ENCODE measurements around the gene GPS1. TPM values are rescaled to one million over a fixed set of nuclear protein-coding genes. Genes with fewer than 3 reads are reported as not detected.

Gene GPS1
- total and polyA plus RNA-seq, 4 donors, result 53.9 to 66.3 (median 58.8) TPM

DNA sequence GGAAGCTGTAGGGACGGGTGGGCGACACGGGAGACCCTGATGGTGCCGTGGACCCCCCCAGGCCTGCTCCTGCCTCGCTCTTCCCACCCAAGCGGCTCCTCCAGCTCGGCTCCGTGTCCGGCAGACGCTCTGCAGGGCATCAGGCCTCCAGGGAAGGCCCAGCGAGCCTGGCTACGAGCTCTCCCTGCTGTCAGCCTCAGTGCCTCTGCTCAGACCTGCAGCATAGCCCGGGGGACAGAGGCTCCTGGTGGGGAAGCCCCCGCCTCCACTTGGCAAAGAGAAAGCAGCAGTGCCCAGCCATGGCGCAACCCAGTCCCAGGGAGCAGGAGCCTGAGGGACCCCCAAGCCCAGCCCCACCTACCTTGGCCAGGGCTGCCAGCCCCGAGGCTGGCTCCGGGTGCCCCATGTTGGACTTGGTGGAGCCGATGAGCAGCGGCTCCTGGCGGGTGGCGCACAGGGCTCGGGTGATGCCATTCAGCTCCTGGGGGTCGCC, 40.4 kb downstream of the GPS1 start:
- no peak for DNase-seq (ENCODE audit: low spot score)
- H3K4me1 ChIP-seq (ENCODE audit: control insufficient read depth in 4 of 4, insufficient read depth in 4 of 4, low read length in 3 of 4), result peaks cover 8 to 65% (median 38%) of the 10 kb centered on the region in 4 donors
- TF ChIP-seq GABPA (IDR thresholded peaks at IDR 0.05 in 1 of 2, conservative IDR thresholded peaks at IDR 0.05 in 1 of 2) (no peak), FOXA1 (IDR thresholded peaks at IDR 0.05) (no peak), FOXA2 (IDR thresholded peaks at IDR 0.05) (no peak), HNF4G (IDR thresholded peaks at IDR 0.05) (no peak), NR2F2 (IDR thresholded peaks at IDR 0.05) (no peak), RXRA (IDR thresholded peaks at IDR 0.05) (no peak), RAD21 (IDR thresholded peaks at IDR 0.05) (no peak), EGR1 (IDR thresholded peaks at IDR 0.05; ENCODE audit: low read depth in 2 of 2) (no peak), YY1 (IDR thresholded peaks at IDR 0.05) (no peak), SP1 (IDR thresholded peaks at IDR 0.05) (no peak)
- TF ChIP-seq, protein P1, sequence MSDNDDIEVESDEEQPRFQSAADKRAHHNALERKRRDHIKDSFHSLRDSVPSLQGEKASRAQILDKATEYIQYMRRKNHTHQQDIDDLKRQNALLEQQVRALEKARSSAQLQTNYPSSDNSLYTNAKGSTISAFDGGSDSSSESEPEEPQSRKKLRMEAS (IDR thresholded peaks at IDR 0.05), result no peak
- TF ChIP-seq, protein P2, sequence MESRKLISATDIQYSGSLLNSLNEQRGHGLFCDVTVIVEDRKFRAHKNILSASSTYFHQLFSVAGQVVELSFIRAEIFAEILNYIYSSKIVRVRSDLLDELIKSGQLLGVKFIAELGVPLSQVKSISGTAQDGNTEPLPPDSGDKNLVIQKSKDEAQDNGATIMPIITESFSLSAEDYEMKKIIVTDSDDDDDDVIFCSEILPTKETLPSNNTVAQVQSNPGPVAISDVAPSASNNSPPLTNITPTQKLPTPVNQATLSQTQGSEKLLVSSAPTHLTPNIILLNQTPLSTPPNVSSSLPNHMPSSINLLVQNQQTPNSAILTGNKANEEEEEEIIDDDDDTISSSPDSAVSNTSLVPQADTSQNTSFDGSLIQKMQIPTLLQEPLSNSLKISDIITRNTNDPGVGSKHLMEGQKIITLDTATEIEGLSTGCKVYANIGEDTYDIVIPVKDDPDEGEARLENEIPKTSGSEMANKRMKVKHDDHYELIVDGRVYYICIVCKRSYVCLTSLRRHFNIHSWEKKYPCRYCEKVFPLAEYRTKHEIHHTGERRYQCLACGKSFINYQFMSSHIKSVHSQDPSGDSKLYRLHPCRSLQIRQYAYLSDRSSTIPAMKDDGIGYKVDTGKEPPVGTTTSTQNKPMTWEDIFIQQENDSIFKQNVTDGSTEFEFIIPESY (IDR thresholded peaks at IDR 0.05), result no peak
- TF ChIP-seq, protein P3, sequence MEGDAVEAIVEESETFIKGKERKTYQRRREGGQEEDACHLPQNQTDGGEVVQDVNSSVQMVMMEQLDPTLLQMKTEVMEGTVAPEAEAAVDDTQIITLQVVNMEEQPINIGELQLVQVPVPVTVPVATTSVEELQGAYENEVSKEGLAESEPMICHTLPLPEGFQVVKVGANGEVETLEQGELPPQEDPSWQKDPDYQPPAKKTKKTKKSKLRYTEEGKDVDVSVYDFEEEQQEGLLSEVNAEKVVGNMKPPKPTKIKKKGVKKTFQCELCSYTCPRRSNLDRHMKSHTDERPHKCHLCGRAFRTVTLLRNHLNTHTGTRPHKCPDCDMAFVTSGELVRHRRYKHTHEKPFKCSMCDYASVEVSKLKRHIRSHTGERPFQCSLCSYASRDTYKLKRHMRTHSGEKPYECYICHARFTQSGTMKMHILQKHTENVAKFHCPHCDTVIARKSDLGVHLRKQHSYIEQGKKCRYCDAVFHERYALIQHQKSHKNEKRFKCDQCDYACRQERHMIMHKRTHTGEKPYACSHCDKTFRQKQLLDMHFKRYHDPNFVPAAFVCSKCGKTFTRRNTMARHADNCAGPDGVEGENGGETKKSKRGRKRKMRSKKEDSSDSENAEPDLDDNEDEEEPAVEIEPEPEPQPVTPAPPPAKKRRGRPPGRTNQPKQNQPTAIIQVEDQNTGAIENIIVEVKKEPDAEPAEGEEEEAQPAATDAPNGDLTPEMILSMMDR (IDR thresholded peaks at IDR 0.05; ENCODE audit: low read depth, low read length, missing input control), result no peak
- H3K36me3 ChIP-seq (ENCODE audit: control insufficient read depth in 4 of 4, insufficient read depth in 3 of 4, low read depth in 1 of 4, low read length in 3 of 4), result peaks cover 27 to 57% (median 35%) of the 10 kb centered on the region in 4 donors
- H3K27me3 ChIP-seq (ENCODE audit: control insufficient read depth in 4 of 4, insufficient read depth in 4 of 4, low read length in 3 of 4), result no peaks in the 10 kb centered on the region
- 87% methylated on average over 23 of the region's 23 CpGs for WGBS
- no peak overlapping the region for H3K27ac ChIP-seq (ENCODE audit: low read depth in 1 of 2, low read length in 2 of 2)
- H3K9ac ChIP-seq (ENCODE audit: low read depth in 1 of 2, low read length in 2 of 2), result no peak overlapping the region
- no peaks in the 10 kb centered on the region for H3K9me3 ChIP-seq (ENCODE audit: control insufficient read depth in 4 of 4, low read length in 3 of 4)
- no peak overlapping the region for H3K4me3 ChIP-seq (ENCODE audit: low read depth in 1 of 3, low read length in 3 of 3)

DNA sequence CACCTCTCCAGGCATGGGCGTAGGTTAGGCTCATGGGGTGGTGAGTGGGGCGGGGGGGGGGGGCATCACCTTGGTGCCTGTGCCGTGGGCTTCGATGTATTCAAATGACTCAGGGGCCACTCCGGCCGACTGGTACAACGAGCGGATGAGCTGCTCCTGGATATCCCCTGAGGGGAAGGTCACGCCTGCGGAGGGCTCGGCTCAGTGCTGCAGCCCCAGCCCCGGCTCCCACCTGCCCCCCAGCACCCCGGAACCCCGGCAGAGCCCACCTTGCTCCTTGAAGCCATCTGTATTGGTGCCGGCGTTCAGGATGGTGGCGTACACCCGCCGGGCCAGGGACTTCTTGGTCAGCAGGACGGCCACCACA, 40.9 kb downstream of the GPS1 start:
- Histone ChIP-seq H3K4me3 (ENCODE audit: low read depth in 1 of 3, low read length in 3 of 3) (no peak overlapping the region), H3K27ac (ENCODE audit: low read depth in 1 of 2, low read length in 2 of 2) (no peak overlapping the region), H3K9ac (ENCODE audit: low read depth in 1 of 2, low read length in 2 of 2) (no peak overlapping the region), H3K36me3 (ENCODE audit: control insufficient read depth in 4 of 4, insufficient read depth in 3 of 4, low read depth in 1 of 4, low read length in 3 of 4) (peaks cover 27 to 52% (median 31%) of the 10 kb centered on the region in 4 donors), H3K27me3 (ENCODE audit: control insufficient read depth in 4 of 4, insufficient read depth in 4 of 4, low read length in 3 of 4) (no peaks in the 10 kb centered on the region), H3K4me1 (ENCODE audit: control insufficient read depth in 4 of 4, insufficient read depth in 4 of 4, low read length in 3 of 4) (peaks cover 8 to 67% (median 37%) of the 10 kb centered on the region in 4 donors), H3K9me3 (ENCODE audit: control insufficient read depth in 4 of 4, low read length in 3 of 4) (no peaks in the 10 kb centered on the region)
- 89% methylated on average over 20 of the region's 20 CpGs for WGBS
- no peak for TF ChIP-seq SP1 (IDR thresholded peaks at IDR 0.05)
- no peak for DNase-seq (ENCODE audit: low spot score)

DNA sequence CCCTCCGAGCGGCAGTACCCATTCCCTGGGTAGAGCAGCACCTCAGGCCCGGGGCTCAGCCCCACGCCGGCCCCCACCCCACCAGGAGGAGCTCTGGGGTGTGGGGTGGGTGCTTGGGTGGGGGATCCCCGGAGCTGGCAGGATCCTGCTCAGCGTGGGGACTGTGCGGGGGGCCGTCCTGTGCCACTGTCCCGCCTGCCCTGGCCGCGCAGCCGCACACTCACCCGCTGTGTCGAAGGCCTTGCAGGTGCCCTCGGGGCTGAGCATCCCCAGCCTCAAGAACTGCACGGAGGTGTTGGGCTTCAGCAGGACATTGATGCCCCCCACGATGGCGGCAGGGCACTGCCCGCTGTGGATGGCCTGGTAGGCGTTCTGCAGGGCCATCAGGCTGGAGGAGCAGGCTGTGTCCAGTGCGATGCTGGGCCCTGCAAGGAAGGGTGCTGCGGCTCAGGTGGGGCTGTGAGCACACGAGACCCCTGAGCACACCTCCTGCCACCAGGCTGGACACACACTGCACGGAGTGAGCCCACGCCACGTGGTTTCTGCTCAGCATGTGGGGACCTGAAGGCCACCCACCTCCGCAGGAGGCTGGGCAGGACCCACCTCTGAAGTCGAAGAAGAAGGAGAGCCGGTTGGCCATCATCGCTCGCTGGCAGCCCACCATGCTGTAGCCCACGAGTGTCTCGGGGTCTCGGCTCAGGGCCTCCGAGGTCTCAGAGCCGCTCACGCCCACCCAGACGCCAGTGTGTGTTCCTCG, 41.5 kb downstream of the GPS1 start:
- no peak overlapping the region for H3K4me3 ChIP-seq (ENCODE audit: low read depth in 1 of 3, low read length in 3 of 3)
- peaks cover 8 to 67% (median 37%) of the 10 kb centered on the region in 4 donors for H3K4me1 ChIP-seq (ENCODE audit: control insufficient read depth in 4 of 4, insufficient read depth in 4 of 4, low read length in 3 of 4)
- peaks cover 24 to 46% (median 26%) of the 10 kb centered on the region in 4 donors for H3K36me3 ChIP-seq (ENCODE audit: control insufficient read depth in 4 of 4, insufficient read depth in 3 of 4, low read depth in 1 of 4, low read length in 3 of 4)
- no peaks in the 10 kb centered on the region for H3K27me3 ChIP-seq (ENCODE audit: control insufficient read depth in 4 of 4, insufficient read depth in 4 of 4, low read length in 3 of 4)
- no peak overlapping the region for H3K27ac ChIP-seq (ENCODE audit: low read depth in 1 of 2, low read length in 2 of 2)
- DNase-seq (ENCODE audit: low spot score), result no peak
- WGBS, result 91% methylated on average over 40 of the region's 40 CpGs
- no peak overlapping the region for H3K9ac ChIP-seq (ENCODE audit: low read depth in 1 of 2, low read length in 2 of 2)
- no peaks in the 10 kb centered on the region for H3K9me3 ChIP-seq (ENCODE audit: control insufficient read depth in 4 of 4, low read length in 3 of 4)
- no peak for TF ChIP-seq NR2F2 (IDR thresholded peaks at IDR 0.05)
- TF ChIP-seq GABPA (IDR thresholded peaks at IDR 0.05 in 1 of 2, conservative IDR thresholded peaks at IDR 0.05 in 1 of 2), result no peak
- no peak for TF ChIP-seq YY1 (IDR thresholded peaks at IDR 0.05)
- TF ChIP-seq, protein P4, sequence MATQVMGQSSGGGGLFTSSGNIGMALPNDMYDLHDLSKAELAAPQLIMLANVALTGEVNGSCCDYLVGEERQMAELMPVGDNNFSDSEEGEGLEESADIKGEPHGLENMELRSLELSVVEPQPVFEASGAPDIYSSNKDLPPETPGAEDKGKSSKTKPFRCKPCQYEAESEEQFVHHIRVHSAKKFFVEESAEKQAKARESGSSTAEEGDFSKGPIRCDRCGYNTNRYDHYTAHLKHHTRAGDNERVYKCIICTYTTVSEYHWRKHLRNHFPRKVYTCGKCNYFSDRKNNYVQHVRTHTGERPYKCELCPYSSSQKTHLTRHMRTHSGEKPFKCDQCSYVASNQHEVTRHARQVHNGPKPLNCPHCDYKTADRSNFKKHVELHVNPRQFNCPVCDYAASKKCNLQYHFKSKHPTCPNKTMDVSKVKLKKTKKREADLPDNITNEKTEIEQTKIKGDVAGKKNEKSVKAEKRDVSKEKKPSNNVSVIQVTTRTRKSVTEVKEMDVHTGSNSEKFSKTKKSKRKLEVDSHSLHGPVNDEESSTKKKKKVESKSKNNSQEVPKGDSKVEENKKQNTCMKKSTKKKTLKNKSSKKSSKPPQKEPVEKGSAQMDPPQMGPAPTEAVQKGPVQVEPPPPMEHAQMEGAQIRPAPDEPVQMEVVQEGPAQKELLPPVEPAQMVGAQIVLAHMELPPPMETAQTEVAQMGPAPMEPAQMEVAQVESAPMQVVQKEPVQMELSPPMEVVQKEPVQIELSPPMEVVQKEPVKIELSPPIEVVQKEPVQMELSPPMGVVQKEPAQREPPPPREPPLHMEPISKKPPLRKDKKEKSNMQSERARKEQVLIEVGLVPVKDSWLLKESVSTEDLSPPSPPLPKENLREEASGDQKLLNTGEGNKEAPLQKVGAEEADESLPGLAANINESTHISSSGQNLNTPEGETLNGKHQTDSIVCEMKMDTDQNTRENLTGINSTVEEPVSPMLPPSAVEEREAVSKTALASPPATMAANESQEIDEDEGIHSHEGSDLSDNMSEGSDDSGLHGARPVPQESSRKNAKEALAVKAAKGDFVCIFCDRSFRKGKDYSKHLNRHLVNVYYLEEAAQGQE (IDR thresholded peaks at IDR 0.05), result no peak
- no peak for TF ChIP-seq FOXA1 (IDR thresholded peaks at IDR 0.05)
- TF ChIP-seq, protein P1 (IDR thresholded peaks at IDR 0.05), result no peak
- TF ChIP-seq, protein P3 (IDR thresholded peaks at IDR 0.05; ENCODE audit: low read depth, low read length, missing input control), result no peak
- no peak for TF ChIP-seq HNF4G (IDR thresholded peaks at IDR 0.05)
- no peak for TF ChIP-seq RXRA (IDR thresholded peaks at IDR 0.05)

Data from liver (tissue), 9 donors.